Bone marrow (tissue), 2 donors: ENCODE results near the gene KIRREL3.

Source experiments
- DNase-seq, 2 donors: peaks; one replicate each; lab custom pipeline; 2025; lab: John Stamatoyannopoulos, UW

KIRREL3 gene

GRCh38 chr11:126870021-126870420 lies 130.5 kb downstream of the KIRREL3 start:
- no peak for DNase-seq

GRCh38 chr11:126868741-126869140 lies 131.8 kb downstream of the KIRREL3 start:
- DNase-seq: no peak

GRCh38 chr11:126864934-126865333 lies 135.6 kb downstream of the KIRREL3 start:
- no peak for DNase-seq

GRCh38 chr11:126863294-126863997 lies 137.1 kb downstream of the KIRREL3 start:
- no peak for DNase-seq

GRCh38 chr11:126862664-126863243 lies 137.8 kb downstream of the KIRREL3 start:
- DNase-seq: no peak

GRCh38 chr11:126861796-126862459 lies 138.6 kb downstream of the KIRREL3 start:
- DNase-seq: no peak

GRCh38 chr11:126857860-126858808 lies 142.4 kb downstream of the KIRREL3 start:
- DNase-seq: no peak

GRCh38 chr11:126855536-126855935 lies 145.0 kb downstream of the KIRREL3 start:
- DNase-seq: no peak

GRCh38 chr11:126853732-126854131 lies 146.8 kb downstream of the KIRREL3 start:
- no peak for DNase-seq

GRCh38 chr11:126844789-126845188 lies 155.8 kb downstream of the KIRREL3 start:
- DNase-seq: no peak

- no peak for DNase-seq
Measured at GRCh38 chr11:126843096-126843495, 157.5 kb downstream of the KIRREL3 start.

- no peak for DNase-seq
Measured at GRCh38 chr11:126841999-126842398, 158.6 kb downstream of the KIRREL3 start.

GRCh38 chr11:126840975-126841374 lies 159.6 kb downstream of the KIRREL3 start:
- no peak for DNase-seq

- no peak for DNase-seq
Measured at GRCh38 chr11:126840201-126840886, 160.2 kb downstream of the KIRREL3 start.

GRCh38 chr11:126839496-126839895 lies 161.1 kb downstream of the KIRREL3 start:
- DNase-seq: no peak

- DNase-seq: no peak
Measured at GRCh38 chr11:126838779-126839178, 161.8 kb downstream of the KIRREL3 start.

GRCh38 chr11:126837581-126837980 lies 163.0 kb downstream of the KIRREL3 start:
- no peak for DNase-seq

GRCh38 chr11:126834573-126834972 lies 166.0 kb downstream of the KIRREL3 start:
- no peak for DNase-seq

- DNase-seq: no peak
Measured at GRCh38 chr11:126834149-126834548, 166.4 kb downstream of the KIRREL3 start.

GRCh38 chr11:126833065-126833464 lies 167.5 kb downstream of the KIRREL3 start:
- no peak for DNase-seq

GRCh38 chr11:126832387-126832786 lies 168.2 kb downstream of the KIRREL3 start:
- no peak for DNase-seq
